Bronchial epithelial cell (primary cell): Measurements from ENCODE around the gene LDB1. TPM values are rescaled to one million over a fixed set of nuclear protein-coding genes. Genes with fewer than 3 reads are reported as not detected.

Experiments used
- DNase-seq: peaks from one replicate; pipeline ENCODE4 v3.0.0-alpha.2; 2010; ENCODE audit warnings: low read depth
- FAIRE-seq: peaks from 2 replicates; lab custom pipeline; 2011; peaks lifted over from hg19 to GRCh38; lab: Jason Lieb, UNC
- H3K27me3 ChIP-seq: 2 replicates; pipeline ENCODE4 v1.5.1; 2011; ENCODE audit warnings: low read length; ENCODE audit not compliant: control insufficient read depth, insufficient read depth
- H3K36me3 ChIP-seq: 2 replicates; pipeline ENCODE4 v1.5.1; 2011; ENCODE audit warnings: low read length; ENCODE audit not compliant: control insufficient read depth, insufficient read depth
- H3K4me3 ChIP-seq: 2 replicates; pipeline ENCODE4 v1.5.1; 2011; ENCODE audit warnings: mild to moderate bottlenecking, low read depth, low read length, control low read depth
- total RNA-seq: library from RNA; depleted of rRNA; stranded (reverse); fragments of >200 nt; gene quantifications from 2 replicates; pipeline ENCODE4 v1.2.1, GENCODE V29; 2014
- TF ChIP-seq, protein P1 (sequence below): IDR thresholded peaks from 2 replicates; pipeline ENCODE4 v1.5.1; 2011; ENCODE audit warnings: mild to moderate bottlenecking, moderate library complexity, low read length, control low read depth, inconsistent platforms; ENCODE audit not compliant: insufficient read depth, severe bottlenecking

Gene LDB1
- total RNA-seq, 1 donor from 2014 or later: 30.0 TPM

DNA sequence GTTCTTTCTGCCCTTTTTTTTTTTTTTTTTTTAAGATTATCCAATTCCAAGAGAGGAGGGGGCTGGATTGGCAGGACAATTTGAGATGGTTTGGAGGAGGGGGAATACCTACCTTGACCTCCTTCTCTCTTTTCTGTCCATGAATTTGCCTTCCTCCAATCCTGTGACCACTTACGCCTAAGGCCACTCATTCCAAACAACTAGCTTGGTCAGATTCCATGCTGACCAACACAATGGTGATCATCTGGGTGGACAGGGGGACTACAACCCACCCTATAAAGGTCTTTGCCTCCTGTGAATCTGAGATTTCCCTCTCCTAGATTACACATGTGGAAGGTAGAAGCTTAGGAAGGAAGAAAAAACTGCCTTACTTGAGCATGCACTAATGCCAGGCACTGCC, 2.3 kb upstream of the LDB1 start:
- DNase-seq: no peak
- TF ChIP-seq, protein P1, sequence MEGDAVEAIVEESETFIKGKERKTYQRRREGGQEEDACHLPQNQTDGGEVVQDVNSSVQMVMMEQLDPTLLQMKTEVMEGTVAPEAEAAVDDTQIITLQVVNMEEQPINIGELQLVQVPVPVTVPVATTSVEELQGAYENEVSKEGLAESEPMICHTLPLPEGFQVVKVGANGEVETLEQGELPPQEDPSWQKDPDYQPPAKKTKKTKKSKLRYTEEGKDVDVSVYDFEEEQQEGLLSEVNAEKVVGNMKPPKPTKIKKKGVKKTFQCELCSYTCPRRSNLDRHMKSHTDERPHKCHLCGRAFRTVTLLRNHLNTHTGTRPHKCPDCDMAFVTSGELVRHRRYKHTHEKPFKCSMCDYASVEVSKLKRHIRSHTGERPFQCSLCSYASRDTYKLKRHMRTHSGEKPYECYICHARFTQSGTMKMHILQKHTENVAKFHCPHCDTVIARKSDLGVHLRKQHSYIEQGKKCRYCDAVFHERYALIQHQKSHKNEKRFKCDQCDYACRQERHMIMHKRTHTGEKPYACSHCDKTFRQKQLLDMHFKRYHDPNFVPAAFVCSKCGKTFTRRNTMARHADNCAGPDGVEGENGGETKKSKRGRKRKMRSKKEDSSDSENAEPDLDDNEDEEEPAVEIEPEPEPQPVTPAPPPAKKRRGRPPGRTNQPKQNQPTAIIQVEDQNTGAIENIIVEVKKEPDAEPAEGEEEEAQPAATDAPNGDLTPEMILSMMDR: no peak
- FAIRE-seq: no peak
- H3K36me3 ChIP-seq: no peaks in the 10 kb centered on the region
- H3K4me3 ChIP-seq: no peak overlapping the region
- no peaks in the 10 kb centered on the region for H3K27me3 ChIP-seq

DNA sequence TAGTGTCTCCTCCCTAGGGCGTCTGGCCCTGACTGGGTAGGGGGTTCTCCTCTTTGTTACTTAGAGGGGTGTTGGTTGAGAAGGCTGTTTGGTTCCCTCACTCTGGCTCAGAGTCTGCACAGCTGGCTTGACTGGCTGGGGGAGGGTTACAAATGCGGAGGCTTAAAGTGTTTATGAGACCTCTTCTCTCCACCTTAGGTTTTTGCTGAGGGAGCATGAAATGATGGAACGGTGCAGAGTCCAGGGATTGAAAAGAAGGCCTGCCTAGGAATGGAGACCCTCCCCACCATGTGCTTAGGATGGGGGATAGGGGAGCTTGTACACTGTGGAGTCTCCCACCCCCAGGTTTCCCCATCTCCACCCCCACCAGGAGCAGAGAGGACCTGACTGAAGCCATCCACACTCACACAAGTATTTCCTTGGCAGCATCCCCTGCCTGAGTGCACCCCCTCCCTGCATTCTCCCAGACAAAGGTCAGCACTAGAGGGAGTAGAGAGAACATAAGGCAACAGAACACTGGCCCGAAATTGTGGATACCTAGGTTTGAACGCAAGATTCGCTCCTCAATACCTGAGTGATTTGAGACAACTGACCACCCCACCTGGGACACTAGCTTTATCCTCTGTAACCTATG, 1.7 kb upstream of the LDB1 start:
- DNase-seq (no peak), FAIRE-seq (no peak)
- no peaks in the 10 kb centered on the region for H3K36me3 ChIP-seq
- TF ChIP-seq, protein P1: no peak
- no peak overlapping the region for H3K4me3 ChIP-seq
- no peaks in the 10 kb centered on the region for H3K27me3 ChIP-seq

DNA sequence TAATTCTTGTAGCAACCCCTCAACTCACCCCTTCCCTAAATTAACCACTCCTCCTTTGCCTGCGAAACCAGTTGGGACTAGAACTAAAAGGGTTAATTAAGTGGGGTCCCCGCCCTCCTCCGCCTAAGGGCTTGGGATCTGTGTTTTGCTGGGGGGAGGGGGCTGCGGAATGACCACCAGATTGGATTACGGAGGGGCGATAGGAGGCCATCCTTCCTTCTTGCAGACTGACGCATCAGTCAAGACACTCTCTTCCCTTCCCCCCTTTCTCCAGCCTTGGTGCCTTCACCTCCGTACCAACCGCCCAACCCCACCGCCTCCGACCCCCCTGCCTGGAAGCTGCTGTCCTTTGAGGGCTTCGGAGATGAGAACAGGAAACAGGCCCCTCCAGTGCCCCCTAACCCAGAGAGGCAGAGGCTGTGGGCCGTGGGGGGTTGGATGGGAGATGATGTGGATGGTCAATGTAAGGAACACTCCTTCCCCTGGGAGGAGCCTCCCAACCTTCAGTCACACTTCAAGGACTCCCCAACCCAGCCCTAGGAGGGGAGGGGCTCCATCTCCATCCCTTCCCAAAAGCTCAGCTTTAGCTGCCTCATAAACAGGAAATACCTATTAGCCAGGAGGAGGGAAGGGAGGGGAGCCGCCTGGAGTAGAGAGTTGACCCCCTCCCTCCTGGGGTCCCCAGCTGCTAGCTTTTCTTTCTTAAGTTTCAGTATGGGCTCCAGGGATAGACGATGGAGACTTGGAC, 997 bp upstream of the LDB1 start:
- FAIRE-seq (no peak), DNase-seq (peak; percentile 47)
- no peaks in the 10 kb centered on the region for H3K36me3 ChIP-seq
- H3K27me3 ChIP-seq: no peaks in the 10 kb centered on the region
- TF ChIP-seq, protein P1: no peak
- peak overlapping the region; percentile 59 for H3K4me3 ChIP-seq

DNA sequence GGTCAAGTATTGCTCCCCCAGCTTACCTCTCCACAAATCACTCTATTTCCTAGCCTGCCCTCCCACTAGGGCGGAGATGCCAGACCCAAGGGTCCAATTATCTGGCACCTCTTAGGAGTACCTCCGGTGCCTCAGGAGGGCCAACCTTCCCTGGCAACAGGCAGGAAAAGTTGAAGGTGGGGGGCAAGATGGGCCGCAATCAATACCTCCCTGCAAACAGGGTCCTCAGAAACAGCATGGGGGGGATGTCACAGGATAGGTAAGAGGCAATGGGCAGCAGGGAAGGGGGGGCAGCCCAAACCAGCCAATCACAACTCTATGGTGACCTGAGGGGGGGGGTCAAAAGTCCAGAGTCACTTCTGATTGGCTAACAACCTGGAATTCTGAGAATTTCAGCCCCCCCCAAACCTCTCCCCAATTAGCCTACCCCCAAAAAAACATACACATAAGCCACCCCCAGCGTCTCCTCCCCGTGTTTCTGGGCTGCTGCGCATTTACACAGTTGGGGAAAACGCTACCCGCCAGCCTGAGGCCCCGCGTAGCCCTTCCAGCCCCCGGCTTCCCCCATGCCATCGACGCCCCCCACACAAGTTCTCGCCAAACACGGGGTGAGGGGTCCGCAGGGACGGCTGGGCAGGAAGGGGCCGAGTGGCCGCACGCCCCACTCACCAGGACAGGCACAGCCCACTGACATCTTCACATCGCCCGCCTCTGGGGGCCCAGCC, 589 bp downstream of the LDB1 start:
- peak; percentile 54 for DNase-seq
- Histone ChIP-seq H3K4me3 (peak overlapping the region; percentile 59), H3K27me3 (no peaks in the 10 kb centered on the region), H3K36me3 (no peaks in the 10 kb centered on the region)
- TF ChIP-seq, protein P1: no peak
- FAIRE-seq: no peak

DNA sequence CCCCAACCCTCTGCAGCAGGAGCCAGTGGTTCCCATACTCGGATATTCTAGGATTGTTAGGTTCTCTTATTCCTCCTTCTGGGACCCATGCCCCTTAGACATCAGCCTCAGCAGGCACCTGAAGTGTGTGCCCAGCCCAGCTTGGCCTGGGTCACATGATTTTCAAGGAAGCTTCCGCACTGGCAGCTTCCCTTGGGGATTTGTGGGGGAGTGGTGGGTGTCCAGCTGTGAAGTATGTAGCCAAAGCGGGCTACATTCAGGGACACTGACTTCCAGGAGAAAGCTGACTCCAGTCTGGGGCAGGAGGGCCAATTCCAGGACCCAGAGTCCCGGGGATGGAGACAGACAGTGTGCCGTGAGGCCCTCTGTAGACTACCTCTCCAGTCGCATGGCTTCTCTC, 1.3 kb downstream of the LDB1 start:
- peak overlapping the region; percentile 59 for H3K4me3 ChIP-seq
- FAIRE-seq: no peak
- TF ChIP-seq, protein P1: no peak
- H3K36me3 ChIP-seq: no peaks in the 10 kb centered on the region
- H3K27me3 ChIP-seq: no peaks in the 10 kb centered on the region
- DNase-seq: no peak
